SU-DHL-6 (cell line): Measurements from ENCODE around the gene FAM171A1.

ENCODE experiments used
- EZH2phosphoT487 ChIP-seq: fragments of 200-600 bp; sonication (generic), shearing (Covaris generic); conservative IDR thresholded peaks from 2 replicates; pipeline ENCODE4 v1.6.1; 2018; ENCODE audit warnings: mild to moderate bottlenecking, antibody characterized with exemption, low read length, moderate library complexity, mixed read lengths
- TF ChIP-seq, protein P1 (sequence below): fragments of 200-600 bp; sonication (generic); IDR thresholded peaks from one replicate; pipeline ENCODE4 v1.5.1; 2017; ENCODE audit warnings: antibody characterized with exemption, mild to moderate bottlenecking, low read length, moderate library complexity; ENCODE audit not compliant: insufficient read depth, poor library complexity, severe bottlenecking

DNA sequence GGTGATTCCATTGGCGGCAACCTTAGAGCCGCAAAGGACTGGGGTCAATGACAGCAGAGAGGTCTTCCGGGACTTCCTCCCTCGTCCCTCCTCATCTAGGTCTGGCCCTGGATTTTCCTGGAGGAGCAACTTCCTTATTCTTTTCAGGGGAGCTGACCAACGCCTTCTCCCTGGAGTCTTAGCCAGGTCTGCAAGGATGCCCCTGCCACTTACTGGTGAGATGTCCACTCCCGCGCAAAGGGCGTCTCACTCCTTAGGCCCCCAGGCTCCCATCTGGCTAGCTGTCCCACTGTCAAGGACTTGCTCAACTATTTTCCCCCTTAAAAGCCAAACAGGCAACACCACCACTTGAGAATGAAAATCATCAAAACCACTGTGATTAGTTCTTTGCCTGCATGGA, 160.6 kb downstream of the FAM171A1 start:
- TF ChIP-seq, protein P1, sequence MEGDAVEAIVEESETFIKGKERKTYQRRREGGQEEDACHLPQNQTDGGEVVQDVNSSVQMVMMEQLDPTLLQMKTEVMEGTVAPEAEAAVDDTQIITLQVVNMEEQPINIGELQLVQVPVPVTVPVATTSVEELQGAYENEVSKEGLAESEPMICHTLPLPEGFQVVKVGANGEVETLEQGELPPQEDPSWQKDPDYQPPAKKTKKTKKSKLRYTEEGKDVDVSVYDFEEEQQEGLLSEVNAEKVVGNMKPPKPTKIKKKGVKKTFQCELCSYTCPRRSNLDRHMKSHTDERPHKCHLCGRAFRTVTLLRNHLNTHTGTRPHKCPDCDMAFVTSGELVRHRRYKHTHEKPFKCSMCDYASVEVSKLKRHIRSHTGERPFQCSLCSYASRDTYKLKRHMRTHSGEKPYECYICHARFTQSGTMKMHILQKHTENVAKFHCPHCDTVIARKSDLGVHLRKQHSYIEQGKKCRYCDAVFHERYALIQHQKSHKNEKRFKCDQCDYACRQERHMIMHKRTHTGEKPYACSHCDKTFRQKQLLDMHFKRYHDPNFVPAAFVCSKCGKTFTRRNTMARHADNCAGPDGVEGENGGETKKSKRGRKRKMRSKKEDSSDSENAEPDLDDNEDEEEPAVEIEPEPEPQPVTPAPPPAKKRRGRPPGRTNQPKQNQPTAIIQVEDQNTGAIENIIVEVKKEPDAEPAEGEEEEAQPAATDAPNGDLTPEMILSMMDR, result no peak
- TF ChIP-seq EZH2phosphoT487, result no peak
